GM15510 (cell line): ENCODE measurements around the gene PPP1R3C.

Experiments used
- POLR2A ChIP-seq: IDR thresholded peaks from 3 replicates; pipeline ENCODE4 v1.6.1; 2011; ENCODE audit warnings: borderline replicate concordance; ENCODE audit not compliant: insufficient read length; ENCODE audit errors: extremely low read depth

Gene PPP1R3C

DNA sequence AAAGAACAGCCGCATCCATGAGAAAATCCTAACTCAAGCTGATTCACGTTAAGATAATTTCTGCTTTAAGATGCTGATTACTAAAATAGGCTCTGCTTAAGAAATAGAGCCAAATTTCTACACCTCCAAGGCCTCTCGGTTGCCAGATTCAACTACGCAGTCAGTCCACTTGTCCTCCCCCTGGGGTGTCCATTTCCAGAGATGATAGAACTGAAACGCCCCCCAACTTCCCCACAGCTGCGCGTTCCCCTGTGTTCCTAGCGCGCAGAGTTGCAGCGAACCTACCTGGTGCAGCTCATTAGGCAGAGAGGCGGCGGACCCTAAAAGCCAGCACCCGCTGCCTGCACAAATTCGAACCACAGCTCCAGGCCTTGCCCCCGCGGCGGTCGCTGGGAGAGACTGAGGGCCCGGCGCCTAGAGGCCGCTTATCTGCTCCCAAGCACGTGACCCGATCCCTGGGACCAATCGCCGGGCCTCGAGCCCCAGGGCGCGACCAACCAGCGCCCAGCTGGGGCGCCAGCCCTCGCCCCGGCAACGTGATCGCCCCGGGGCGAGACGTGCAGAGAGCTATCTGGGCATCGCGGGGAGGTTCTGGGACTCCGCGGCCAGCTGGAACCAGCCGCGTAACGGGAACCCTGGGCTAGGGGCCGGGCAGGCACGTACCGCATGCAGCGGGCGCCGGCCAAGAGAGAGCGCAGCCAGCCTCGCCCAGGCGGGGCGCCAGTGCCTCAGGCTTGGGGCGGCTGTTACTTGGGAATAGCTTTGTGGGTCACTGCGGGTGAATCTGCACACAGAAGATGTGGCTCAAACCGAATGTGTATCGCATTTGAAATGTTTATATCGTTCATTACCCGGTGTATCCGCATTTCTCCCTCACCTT is at the start of gene PPP1R3C:
TSS of gene PPP1R3C (minus strand) at position 401 of the 880 bp plus-strand sequence. CDS start at position 299, 102 bp downstream.
- no peak for TF ChIP-seq POLR2A

DNA sequence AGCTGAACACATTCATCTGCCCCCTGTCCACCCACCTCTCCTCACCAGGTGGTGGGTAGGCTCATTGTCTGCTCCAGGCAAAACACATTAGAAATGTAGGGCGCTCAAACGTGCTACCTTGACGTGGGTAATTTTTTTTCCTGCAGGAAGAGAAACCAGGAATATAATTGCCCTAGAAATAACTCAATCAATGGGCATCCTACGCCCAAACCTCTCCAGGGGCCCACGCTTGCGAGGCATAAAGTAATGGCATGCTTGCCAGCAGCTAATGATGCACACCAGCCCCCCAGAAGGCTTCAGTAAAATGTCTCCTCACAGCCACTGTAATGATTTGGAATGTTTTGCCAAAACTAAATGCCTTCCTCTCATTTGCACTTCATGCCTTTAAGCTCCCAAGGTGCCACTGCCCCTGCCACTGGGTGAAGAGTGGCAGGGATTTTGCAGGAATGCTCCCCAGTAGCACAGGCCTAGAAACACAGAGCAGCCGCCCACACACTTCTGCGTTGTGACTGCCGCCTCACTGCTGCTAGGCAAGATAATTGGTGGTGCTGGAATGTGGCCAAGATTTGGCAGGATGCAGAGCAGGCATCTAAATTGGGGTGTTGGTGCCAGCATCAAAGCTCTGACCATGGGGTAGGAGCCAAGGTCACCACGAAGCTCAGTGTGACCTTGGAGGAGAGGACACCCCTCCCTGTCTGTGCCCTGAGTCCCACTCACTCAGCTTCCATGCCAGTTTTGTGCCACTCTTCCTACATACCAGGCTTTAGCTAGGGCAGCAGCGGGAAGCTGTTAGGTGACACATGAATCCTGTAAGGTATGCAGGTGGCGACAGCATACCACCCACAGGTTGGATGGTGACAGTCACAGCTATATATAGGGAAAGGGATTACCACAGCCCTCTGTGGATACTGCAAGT is 48.7 kb upstream of the PPP1R3C start:
- no peak for TF ChIP-seq POLR2A

DNA sequence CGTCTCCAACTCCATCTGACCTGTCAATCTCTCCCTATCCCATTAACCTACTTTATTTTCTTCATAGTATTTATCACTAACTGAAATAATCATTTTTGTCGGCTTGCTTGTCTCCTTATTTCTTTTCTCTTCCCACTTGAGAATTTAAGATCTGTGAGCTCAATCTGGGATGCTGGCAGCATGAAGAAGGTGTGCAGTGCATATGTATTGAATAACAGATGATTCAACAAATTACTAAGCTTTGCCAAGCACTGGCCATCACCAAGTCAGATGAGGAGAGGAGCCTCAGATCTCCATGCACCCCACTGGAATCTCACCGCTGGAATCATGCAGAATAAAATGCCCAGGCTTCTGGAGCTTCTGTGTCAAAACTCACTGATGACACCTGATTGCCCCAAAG is 47.6 kb upstream of the PPP1R3C start:
- TF ChIP-seq POLR2A, result no peak

DNA sequence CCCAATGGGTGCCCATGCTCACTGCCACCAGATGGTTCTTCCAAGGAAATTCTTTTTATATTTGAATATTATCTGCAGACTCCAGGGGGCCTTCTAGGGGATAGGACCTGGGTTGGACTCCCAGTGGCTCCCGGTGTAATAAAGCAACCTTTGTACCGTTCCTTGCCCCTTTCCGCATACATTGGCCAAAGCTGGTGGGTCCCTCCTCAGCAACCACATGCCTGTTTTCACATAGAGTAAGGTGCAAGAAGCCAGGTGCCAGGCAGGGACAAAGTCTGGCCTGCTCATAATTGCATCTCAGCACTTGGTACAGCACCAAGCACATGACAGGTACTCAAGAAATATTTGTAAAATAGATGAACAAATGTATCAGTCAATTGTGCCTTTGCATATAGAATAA is 46.4 kb upstream of the PPP1R3C start:
- TF ChIP-seq POLR2A, result no peak

DNA sequence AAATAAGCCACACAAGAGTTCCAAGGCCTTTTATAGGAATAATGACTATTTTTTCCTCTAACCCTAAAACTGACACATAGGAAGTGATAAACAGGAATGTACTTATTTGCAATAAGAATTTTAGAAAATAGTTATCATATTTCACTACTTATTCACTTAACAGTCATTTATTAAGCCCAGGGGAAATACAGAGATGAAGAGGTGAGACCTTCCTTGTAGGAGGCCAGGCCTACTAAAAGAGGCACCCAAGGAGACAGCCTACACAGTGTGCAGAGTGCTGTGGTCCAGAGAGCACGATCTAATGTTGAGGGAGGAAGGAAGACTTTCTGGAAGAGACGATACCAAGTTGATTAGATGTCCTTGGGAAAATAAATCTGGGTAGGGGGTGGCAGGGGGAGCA is 45.0 kb upstream of the PPP1R3C start:
- no peak for TF ChIP-seq POLR2A

DNA sequence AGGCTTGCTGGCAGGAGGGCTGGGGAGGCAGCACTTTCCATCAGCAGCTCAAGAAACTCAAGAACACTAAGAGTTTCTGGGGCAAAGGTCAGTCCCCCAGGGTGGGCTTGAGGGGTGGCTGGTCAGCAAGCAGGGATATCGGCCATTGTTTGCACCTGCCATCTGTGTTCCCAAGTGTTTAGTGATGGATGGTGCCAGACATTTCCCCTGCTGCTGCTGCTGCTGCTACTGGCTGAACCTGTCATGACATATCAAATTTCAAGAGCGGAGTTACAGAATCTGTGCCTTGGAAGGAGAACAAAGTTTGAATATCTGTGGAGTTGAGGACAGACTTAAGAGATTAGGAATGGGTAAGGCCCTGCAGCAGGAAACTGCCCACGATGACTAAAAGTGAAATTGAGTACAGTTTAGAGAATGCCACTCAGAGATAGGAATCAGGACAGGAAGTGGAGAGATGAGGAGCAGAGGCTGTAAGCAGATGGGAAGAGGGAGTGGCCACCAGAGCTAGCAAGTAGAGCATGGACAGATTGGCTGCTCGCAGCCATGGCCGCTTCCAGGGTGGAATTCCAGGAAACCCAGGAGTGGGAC is 39.2 kb upstream of the PPP1R3C start:
- no peak for TF ChIP-seq POLR2A

DNA sequence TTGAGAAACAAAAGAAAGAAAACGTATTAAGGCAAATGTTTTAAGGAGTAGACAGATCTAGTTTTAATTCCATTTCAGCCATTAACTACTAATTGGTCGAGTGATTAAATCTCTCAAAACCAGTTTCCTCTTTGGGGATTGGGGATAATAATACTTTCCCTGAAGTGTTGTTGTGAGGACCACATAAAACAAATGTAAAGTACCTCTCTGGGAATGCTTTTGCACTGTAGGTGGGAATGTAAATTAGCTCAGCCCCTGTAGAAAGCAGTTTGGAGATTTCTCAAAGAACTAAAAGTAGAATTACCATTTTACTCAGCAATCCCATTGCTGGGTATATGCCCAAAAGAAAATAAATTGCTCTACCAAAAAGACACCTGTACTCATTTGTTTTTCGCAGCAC is 36.0 kb upstream of the PPP1R3C start:
- TF ChIP-seq POLR2A, result no peak

DNA sequence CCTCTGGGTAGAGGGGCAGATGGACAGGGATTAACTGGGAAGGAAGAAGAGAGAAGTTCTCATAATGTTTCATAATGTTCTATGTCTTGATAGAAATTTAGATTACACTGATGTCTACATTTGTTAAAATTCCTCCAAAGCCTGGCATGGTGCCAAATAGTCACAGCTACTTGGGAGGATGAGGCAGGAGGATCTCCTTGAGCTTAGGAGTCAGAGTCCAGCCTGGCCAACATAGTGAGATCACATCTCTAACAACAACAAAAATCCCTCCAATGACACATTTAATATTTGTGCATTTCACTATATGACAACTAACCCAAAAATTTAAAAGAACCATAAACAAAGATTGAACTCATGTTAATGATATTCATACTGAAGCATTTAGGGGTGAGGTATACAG is 33.0 kb upstream of the PPP1R3C start:
- no peak for TF ChIP-seq POLR2A

DNA sequence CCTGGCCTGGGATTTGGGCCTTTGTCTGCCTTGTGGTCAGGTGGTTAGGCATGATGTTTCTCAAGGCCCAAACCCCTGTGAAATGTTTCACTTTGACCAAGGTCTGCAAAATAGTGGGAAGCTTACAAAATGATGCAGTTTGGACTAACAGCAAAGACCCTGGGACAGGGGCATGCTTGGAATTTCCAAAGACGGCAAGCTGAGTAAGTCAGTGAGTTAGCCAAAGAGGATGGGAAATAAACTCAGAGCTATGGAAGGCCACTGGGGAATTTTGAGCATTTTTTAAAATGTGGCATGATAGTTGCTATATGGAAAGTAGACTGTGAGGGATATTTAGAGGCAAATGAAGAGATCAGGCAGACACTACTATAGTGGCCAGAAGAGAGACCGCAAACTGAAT is 31.6 kb upstream of the PPP1R3C start:
- TF ChIP-seq POLR2A, result no peak

DNA sequence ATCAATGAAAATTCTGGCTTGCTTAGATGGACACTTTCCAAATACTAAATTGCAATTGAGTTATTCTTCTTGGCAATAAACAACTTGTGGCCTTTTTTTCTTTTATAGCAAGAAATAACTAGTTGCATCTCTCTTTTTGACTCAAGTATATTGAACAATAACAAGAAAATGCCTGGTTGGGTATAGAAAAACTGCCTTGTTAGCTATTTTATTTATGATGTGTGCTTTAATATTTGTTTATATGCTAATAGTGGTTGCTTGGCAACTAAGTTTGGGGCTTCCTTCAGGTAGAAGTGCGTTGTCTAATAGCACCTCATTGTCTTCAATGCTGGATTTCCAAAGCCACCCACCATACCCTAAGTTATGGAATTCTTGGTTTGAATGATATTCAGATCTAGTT is 30.1 kb upstream of the PPP1R3C start:
- TF ChIP-seq POLR2A, result no peak

DNA sequence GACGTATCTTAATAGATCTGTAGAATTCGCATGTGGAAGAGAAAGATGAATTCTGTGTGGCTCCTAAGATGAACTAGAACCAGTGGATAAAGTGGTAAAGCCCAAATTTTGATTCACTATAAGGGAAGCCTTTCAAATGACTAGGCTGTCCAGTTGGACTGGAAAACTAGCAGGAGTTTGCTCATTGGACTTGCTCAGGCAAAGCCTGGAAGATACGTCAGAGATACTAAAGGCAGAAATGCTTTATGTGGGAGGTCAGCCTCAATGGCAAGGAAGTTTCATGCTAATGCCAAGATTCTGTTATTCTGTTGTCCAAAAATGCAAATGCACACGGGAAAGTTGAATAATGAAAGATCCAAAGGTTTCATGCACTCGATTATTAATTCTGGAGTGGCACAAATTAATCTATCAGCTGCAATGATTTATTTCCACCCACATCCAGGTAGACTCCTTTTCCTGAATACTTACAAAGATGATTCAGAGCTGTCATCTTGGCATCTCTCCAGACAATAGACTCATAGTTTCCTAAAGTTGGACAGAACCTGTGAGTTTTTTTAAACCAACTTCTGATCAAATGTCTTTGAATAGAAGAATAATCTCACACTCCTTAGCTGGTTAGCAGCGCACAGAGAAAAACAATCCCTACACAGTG is 20.5 kb upstream of the PPP1R3C start:
- TF ChIP-seq POLR2A, result no peak

DNA sequence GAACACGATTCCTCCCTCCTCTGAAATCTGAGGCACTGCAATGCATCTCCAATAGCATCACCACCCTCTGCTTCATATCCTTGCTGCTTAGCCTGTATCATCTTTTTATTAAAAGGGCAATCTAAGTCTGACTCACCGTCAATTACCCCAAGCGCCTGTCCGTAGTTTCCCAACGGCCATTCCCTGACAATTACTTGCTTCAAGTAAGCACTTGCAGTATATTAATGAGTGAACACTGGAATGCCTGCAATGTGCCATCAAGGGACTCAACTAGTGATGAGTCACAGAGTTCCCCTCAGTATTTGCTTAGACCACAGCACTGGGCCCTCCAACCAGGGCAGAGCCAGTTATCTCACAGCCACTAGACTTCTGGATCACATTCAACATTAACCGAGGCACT is 19.5 kb upstream of the PPP1R3C start:
- TF ChIP-seq POLR2A, result no peak

DNA sequence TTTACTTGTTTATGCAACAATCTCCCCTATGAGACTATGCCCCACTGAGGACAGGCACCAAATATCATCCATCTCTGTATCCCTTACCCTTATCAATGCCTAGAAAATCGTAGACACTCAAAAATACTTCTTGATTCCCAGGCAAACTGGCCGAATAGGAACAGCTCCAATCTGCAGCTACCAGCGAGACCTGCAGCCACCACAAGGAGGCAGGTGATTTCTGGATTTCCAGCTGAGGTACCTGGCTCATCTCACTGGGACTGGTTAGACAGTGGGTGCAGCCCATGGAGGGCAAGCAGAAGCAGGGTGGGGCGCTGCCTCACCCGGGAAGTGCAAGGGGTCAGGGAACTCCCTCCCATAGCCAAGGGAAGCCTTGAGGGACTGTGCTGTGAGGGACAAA is 10.8 kb upstream of the PPP1R3C start:
- no peak for TF ChIP-seq POLR2A

DNA sequence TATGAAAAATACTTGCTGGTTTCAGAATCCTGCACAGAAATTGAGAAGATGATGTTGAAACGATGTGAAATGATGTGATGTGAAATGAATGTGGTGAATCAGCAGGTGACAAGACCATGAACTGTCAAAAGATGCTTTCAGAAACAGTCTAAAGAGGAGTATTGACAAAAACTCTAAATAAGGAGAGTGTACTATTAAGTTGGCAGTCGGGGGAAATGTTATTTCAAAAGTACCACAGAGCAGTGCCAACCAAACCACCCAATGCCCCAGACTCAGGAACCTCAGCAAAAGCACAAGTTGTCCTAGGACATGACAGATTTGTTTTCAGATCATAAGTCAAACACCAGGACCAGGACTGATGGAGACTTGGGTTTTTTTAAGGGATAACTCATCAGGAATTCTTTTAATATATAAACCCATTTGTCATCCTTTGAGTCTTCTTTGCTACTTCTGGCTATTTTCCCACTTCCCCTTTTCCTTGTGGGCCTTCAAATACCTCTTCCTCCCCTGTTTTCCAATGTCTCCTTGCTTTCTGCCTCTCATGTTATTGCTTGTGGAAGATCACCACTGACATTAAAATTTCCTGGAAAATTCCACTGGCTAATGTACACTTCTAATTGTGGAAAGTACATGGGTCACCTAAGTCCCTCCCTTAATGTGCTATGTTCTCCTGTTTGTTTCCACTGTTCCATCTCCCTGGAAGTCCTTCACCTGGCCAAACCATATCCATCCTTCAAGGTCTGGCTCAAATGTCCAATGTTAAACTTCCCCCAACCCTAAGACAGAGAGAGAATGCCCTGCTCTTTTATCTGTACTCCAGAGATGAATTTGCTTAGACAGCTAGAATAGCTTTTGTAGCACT is 10.2 kb upstream of the PPP1R3C start:
- TF ChIP-seq POLR2A, result no peak
